HEK293 (cell line): ENCODE results near the gene PILRA.

Source experiments
- CTCF ChIA-PET: fragments of 350-600 bp; formaldehyde crosslinking; extraction: SDS; loops from one replicate; lab custom pipeline; 2021; ENCODE audit warnings: antibody characterized with exemption; lab: Yijun Ruan, JAX
- POLR2A ChIA-PET: fragments of 300-600 bp; formaldehyde crosslinking; extraction: SDS; loops from one replicate; lab custom pipeline; 2020; ENCODE audit warnings: antibody characterized with exemption, inconsistent platforms; lab: Yijun Ruan, JAX
- H3K27ac ChIP-seq: fragments of 200-500 bp; sonication (Bioruptor generic); 2 replicates; pipeline ENCODE4 v1.5.1; 2014; ENCODE audit warnings: low read depth, low read length, control low read depth, inconsistent platforms; ENCODE audit errors: extremely low read depth
- H3K36me3 ChIP-seq, 2 experiments: fragments of 200-500 bp in 1 of 2; sonication (Bioruptor generic) in 1 of 2; 1 replicate in 1 of 2; 2 replicates in 1 of 2; pipeline ENCODE4 v1.5.1; 2014 to 2017; ENCODE audit warnings: inconsistent platforms in 2 of 2, low read length in 2 of 2; ENCODE audit not compliant: control insufficient read depth in 2 of 2, insufficient read depth in 1 of 2
- H3K4me1 ChIP-seq: fragments of 200-500 bp; sonication (Bioruptor generic); 2 replicates; pipeline ENCODE4 v1.5.1; 2014; ENCODE audit warnings: mild to moderate bottlenecking, low read length, inconsistent platforms; ENCODE audit not compliant: control insufficient read depth, insufficient read depth
- H3K4me3 ChIP-seq: 2 replicates; pipeline ENCODE4 v1.5.1; 2011; ENCODE audit warnings: low read depth, mild to moderate bottlenecking, control low read depth, low read length, moderate library complexity
- H3K9me3 ChIP-seq: fragments of 200-500 bp; sonication (Bioruptor generic); 2 replicates; pipeline ENCODE4 v1.5.1; 2014; ENCODE audit warnings: low read depth, low read length, inconsistent platforms; ENCODE audit not compliant: control insufficient read depth, insufficient read depth
- AEBP2 ChIP-seq: fragments of 450-650 bp; formaldehyde crosslinking; IDR thresholded peaks from 2 replicates; pipeline ENCODE4 v1.5.1; 2016; ENCODE audit warnings: missing biosample characterization, missing genetic modification characterization, borderline replicate concordance
- BCL6B ChIP-seq: fragments of 450-650 bp; formaldehyde crosslinking; IDR thresholded peaks from 2 replicates; pipeline ENCODE4 v1.5.1; 2017; ENCODE audit warnings: missing biosample characterization, missing genetic modification characterization
- EGR2 ChIP-seq: fragments of 450-650 bp; formaldehyde crosslinking; IDR thresholded peaks from 2 replicates; pipeline ENCODE4 v1.5.1; 2016; ENCODE audit warnings: low read depth, missing biosample characterization, missing genetic modification characterization
- GLIS1 ChIP-seq: fragments of 450-650 bp; formaldehyde crosslinking; IDR thresholded peaks from 2 replicates; pipeline ENCODE4 v1.5.1; 2016; ENCODE audit warnings: missing biosample characterization, missing genetic modification characterization
- HOXA7 ChIP-seq: sonication (generic); formaldehyde crosslinking; IDR thresholded peaks from 2 replicates; pipeline ENCODE4 v1.8.1; 2022; ENCODE audit warnings: missing genetic modification reagents, borderline replicate concordance
- YY1 ChIP-seq: fragments of 450-650 bp; formaldehyde crosslinking; IDR thresholded peaks from 2 replicates; pipeline ENCODE4 v1.5.1; 2018; ENCODE audit warnings: missing biosample characterization, missing genetic modification characterization
- ZBTB17 ChIP-seq: fragments of 450-650 bp; formaldehyde crosslinking; IDR thresholded peaks from 2 replicates; pipeline ENCODE4 v1.5.1; 2016; ENCODE audit warnings: missing biosample characterization, missing genetic modification characterization
- ZBTB7A ChIP-seq: fragments of 450-650 bp; formaldehyde crosslinking; IDR thresholded peaks from 2 replicates; pipeline ENCODE4 v1.5.1; 2016; ENCODE audit warnings: low read depth, missing biosample characterization, missing genetic modification characterization
- ZNF133 ChIP-seq: fragments of 450-650 bp; formaldehyde crosslinking; IDR thresholded peaks from 2 replicates; pipeline ENCODE4 v1.5.1; 2016; ENCODE audit warnings: missing biosample characterization, missing genetic modification characterization
- ZNF155 ChIP-seq: fragments of 450-650 bp; formaldehyde crosslinking; IDR thresholded peaks from 2 replicates; pipeline ENCODE4 v1.5.1; 2016; ENCODE audit warnings: missing biosample characterization, missing genetic modification characterization
- ZNF18 ChIP-seq: fragments of 450-650 bp; formaldehyde crosslinking; IDR thresholded peaks from 2 replicates; pipeline ENCODE4 v1.5.1; 2016; ENCODE audit warnings: missing biosample characterization, missing genetic modification characterization
- ZNF2 ChIP-seq: fragments of 450-650 bp; formaldehyde crosslinking; IDR thresholded peaks from 2 replicates; pipeline ENCODE4 v1.5.1; 2016; ENCODE audit warnings: missing biosample characterization, missing genetic modification characterization
- ZNF221 ChIP-seq: fragments of 450-650 bp; formaldehyde crosslinking; IDR thresholded peaks from 2 replicates; pipeline ENCODE4 v1.5.1; 2017; ENCODE audit warnings: missing biosample characterization, missing genetic modification characterization, borderline replicate concordance
- ZNF274 ChIP-seq, 2 experiments: fragments of 200-500 bp in 1 of 2; fragments of 450-650 bp in 1 of 2; sonication (Bioruptor generic) in 1 of 2; formaldehyde crosslinking in 1 of 2; IDR thresholded peaks; 2 replicates each; pipeline versions ENCODE4 v1.5.1 to v1.6.1; 2014 to 2016; ENCODE audit warnings: borderline replicate concordance in 1 of 2, inconsistent platforms in 1 of 2, low read length in 1 of 2, missing biosample characterization in 1 of 2, missing genetic modification characterization in 1 of 2
- ZNF311 ChIP-seq: fragments of 450-650 bp; formaldehyde crosslinking; IDR thresholded peaks from 2 replicates; pipeline ENCODE4 v1.5.1; 2017; ENCODE audit warnings: missing biosample characterization, missing genetic modification characterization, borderline replicate concordance
- ZNF366 ChIP-seq: fragments of 450-650 bp; formaldehyde crosslinking; conservative IDR thresholded peaks from 2 replicates; pipeline ENCODE4 v1.5.1; 2016; ENCODE audit warnings: missing biosample characterization, missing genetic modification characterization
- ZNF529 ChIP-seq: fragments of 450-650 bp; formaldehyde crosslinking; IDR thresholded peaks from 2 replicates; pipeline ENCODE4 v1.5.1; 2017; ENCODE audit warnings: missing genetic modification characterization, missing biosample characterization; ENCODE audit not compliant: insufficient replicate concordance
- ZNF560 ChIP-seq: fragments of 450-650 bp; formaldehyde crosslinking; IDR thresholded peaks from 2 replicates; pipeline ENCODE4 v1.5.1; 2017; ENCODE audit warnings: missing biosample characterization, missing genetic modification characterization, borderline replicate concordance
- ZNF585B ChIP-seq: fragments of 450-650 bp; formaldehyde crosslinking; IDR thresholded peaks from 2 replicates; pipeline ENCODE4 v1.5.1; 2016; ENCODE audit warnings: missing biosample characterization, missing genetic modification characterization
- ZNF658 ChIP-seq: fragments of 450-650 bp; formaldehyde crosslinking; IDR thresholded peaks from 2 replicates; pipeline ENCODE4; 2016; ENCODE audit warnings: missing biosample characterization, missing genetic modification characterization
- ZNF747 ChIP-seq: fragments of 450-650 bp; formaldehyde crosslinking; IDR thresholded peaks from 2 replicates; pipeline ENCODE4 v1.5.1; 2016; ENCODE audit warnings: missing biosample characterization, missing genetic modification characterization
- ZXDB ChIP-seq: fragments of 450-650 bp; formaldehyde crosslinking; IDR thresholded peaks from 2 replicates; pipeline ENCODE4 v1.5.1; 2016; ENCODE audit warnings: missing biosample characterization, missing genetic modification characterization
- TF ChIP-seq, protein P1 (sequence below): fragments of 450-650 bp; formaldehyde crosslinking; IDR thresholded peaks from 2 replicates; pipeline ENCODE4 v1.5.1; 2016; ENCODE audit warnings: missing biosample characterization, missing genetic modification characterization
- TF ChIP-seq, protein P2 (sequence below): fragments of 450-650 bp; formaldehyde crosslinking; IDR thresholded peaks from 2 replicates; pipeline ENCODE4 v1.5.1; 2016; ENCODE audit warnings: missing biosample characterization, missing genetic modification characterization
- TF ChIP-seq, protein P3 (sequence below): fragments of 450-650 bp; formaldehyde crosslinking; IDR thresholded peaks from 2 replicates; pipeline ENCODE4 v1.5.1; 2016; ENCODE audit warnings: missing biosample characterization, missing genetic modification characterization

Gene PILRA

DNA sequence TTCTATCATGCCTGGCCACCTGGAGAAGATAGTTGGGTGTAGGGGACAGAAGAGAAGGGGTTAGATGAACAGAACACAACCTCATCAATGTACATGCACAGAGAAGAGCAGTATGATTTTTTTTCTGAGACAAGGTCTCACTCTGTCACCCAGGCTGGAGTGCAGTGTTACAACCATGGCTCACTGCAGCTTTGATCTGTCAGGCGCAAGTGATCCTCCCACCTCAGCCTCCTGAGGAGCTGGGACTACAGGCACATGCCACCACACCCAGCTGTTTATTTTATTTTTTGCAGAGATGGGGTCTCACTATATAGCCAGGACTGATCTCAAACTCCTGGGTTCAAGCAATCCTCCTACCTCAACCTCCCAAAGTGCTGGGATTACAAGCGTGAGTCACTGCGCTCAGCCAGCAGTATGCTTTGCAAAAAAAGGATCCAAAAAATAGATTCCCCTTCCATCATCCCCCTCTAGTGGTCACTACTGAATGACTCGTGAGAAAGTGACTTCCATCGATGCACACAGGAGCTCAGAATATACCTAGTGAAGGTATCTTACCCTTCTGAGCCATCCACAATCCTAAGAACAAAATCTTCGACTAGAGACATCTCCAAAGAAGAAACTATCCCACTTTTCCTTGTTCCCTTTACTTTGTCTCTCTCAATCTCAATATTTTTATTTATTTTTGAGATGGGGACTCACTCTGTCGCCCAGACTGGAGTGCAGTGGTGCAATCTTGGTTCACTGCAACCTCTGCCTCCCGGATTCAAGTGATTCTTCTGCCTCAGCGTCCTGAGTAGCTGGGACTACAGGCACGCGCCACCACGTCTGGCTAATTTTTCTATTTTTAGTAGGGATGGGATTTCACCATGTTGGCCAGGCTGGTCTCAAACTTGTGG, 34.2 kb downstream of the PILRA start:
- CTCF ChIA-PET: interaction anchor here (0.6 to 3.0 kb wide), 45 partner anchors 9 to 458 kb away, joined by 3 to 22 read pairs (median 4); partner anchors contain the start of genes MEPCE and PILRB
- H3K4me3 ChIP-seq: no peak overlapping the region
- POLR2A ChIA-PET: interaction anchor here (0.8 to 1.6 kb wide), 4 partner anchors 21 to 1029 kb away, joined by 3 to 9 read pairs (median 4); partner anchors contain the start of gene ZCWPW1
- H3K4me1 ChIP-seq: 0 out of 2 replicates have a peak, but pooled peaks cover 6% of the 10 kb centered on the region
- no peaks in the 10 kb centered on the region for H3K36me3 ChIP-seq
- no peaks in the 10 kb centered on the region for H3K9me3 ChIP-seq
- H3K27ac ChIP-seq: no peak overlapping the region
- TF ChIP-seq ZNF155 (tag by site-specific recombination) (no peak), BCL6B (tag by site-specific recombination) (no peak), ZNF585B (tag by site-specific recombination) (no peak), ZNF366 (tag by site-specific recombination) (0 out of 2 replicates have a peak, but pooled peaks have one; percentile 36), AEBP2 (tag by site-specific recombination) (no peak), GLIS1 (tag by site-specific recombination) (0 out of 2 replicates have a peak, but pooled peaks have one; percentile 13), ZXDB (tag by site-specific recombination) (no peak), EGR2 (tag by site-specific recombination) (no peak), ZNF18 (no peak), ZNF560 (no peak), ZBTB7A (tag by site-specific recombination) (no peak), ZBTB17 (tag by site-specific recombination) (peak; percentile 75), ZNF2 (peak; percentile 45; the same call in 1 of the 2 replicates), ZNF658 (tag by site-specific recombination) (no peak), HOXA7 (CRISPR knock-in tag) (no peak), ZNF274 (IDR thresholded peaks at IDR 0.05; ENCODE audit: low read length) (no peak), ZNF274 (tag by site-specific recombination; IDR thresholded peaks at IDR 0.05; ENCODE audit: borderline replicate concordance) (no peak), YY1 (tag by site-specific recombination) (no peak), ZNF133 (tag by site-specific recombination) (no peak), ZNF311 (tag by site-specific recombination) (no peak), ZNF747 (tag by site-specific recombination) (no peak), ZNF529 (tag by site-specific recombination) (no peak), ZNF221 (no peak)
- TF ChIP-seq, protein P1, sequence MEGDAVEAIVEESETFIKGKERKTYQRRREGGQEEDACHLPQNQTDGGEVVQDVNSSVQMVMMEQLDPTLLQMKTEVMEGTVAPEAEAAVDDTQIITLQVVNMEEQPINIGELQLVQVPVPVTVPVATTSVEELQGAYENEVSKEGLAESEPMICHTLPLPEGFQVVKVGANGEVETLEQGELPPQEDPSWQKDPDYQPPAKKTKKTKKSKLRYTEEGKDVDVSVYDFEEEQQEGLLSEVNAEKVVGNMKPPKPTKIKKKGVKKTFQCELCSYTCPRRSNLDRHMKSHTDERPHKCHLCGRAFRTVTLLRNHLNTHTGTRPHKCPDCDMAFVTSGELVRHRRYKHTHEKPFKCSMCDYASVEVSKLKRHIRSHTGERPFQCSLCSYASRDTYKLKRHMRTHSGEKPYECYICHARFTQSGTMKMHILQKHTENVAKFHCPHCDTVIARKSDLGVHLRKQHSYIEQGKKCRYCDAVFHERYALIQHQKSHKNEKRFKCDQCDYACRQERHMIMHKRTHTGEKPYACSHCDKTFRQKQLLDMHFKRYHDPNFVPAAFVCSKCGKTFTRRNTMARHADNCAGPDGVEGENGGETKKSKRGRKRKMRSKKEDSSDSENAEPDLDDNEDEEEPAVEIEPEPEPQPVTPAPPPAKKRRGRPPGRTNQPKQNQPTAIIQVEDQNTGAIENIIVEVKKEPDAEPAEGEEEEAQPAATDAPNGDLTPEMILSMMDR (tag by site-specific recombination): peak; percentile 73
- TF ChIP-seq, protein P2, sequence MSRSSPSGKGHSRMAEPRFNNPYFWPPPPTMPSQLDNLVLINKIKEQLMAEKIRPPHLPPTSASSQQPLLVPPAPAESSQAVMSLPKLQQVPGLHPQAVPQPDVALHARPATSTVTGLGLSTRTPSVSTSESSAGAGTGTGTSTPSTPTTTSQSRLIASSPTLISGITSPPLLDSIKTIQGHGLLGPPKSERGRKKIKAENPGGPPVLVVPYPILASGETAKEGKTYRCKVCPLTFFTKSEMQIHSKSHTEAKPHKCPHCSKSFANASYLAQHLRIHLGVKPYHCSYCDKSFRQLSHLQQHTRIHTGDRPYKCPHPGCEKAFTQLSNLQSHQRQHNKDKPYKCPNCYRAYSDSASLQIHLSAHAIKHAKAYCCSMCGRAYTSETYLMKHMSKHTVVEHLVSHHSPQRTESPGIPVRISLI (tag by site-specific recombination): peak; percentile 74; the same call in 1 of the 2 replicates
- TF ChIP-seq, protein P3, sequence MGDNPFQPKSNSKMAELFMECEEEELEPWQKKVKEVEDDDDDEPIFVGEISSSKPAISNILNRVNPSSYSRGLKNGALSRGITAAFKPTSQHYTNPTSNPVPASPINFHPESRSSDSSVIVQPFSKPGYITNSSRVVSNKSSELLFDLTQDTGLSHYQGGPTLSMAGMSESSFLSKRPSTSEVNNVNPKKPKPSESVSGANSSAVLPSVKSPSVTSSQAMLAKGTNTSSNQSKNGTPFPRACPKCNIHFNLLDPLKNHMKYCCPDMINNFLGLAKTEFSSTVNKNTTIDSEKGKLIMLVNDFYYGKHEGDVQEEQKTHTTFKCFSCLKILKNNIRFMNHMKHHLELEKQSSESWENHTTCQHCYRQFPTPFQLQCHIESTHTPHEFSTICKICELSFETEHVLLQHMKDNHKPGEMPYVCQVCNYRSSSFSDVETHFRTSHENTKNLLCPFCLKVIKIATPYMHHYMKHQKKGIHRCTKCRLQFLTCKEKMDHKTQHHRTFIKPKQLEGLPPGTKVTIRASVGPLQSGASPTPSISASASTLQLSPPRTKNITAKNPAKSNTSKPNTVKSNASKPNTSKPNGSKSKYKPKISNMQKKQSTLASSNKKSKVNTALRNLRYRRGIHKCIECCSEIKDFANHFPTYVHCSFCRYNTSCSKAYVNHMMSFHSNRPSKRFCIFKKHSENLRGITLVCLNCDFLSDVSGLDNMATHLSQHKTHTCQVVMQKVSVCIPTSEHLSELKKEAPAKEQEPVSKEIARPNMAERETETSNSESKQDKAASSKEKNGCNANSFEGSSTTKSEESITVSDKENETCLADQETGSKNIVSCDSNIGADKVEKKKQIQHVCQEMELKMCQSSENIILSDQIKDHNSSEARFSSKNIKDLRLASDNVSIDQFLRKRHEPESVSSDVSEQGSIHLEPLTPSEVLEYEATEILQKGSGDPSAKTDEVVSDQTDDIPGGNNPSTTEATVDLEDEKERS (tag by site-specific recombination): no peak
